DMS 273 (cell line): ENCODE results near the gene ITPRIPL2.

Source experiments
- DNase-seq: peaks from one replicate; lab custom pipeline; 2025; ENCODE audit not compliant: unreplicated experiment; lab: John Stamatoyannopoulos, UW

Gene ITPRIPL2

GRCh38 chr16:19118938-19119431, 5.2 kb downstream of the ITPRIPL2 start:
- DNase-seq: no peak

- no peak for DNase-seq
Observed at GRCh38 chr16:19119564-19119963, 5.8 kb downstream of the ITPRIPL2 start.

DNA sequence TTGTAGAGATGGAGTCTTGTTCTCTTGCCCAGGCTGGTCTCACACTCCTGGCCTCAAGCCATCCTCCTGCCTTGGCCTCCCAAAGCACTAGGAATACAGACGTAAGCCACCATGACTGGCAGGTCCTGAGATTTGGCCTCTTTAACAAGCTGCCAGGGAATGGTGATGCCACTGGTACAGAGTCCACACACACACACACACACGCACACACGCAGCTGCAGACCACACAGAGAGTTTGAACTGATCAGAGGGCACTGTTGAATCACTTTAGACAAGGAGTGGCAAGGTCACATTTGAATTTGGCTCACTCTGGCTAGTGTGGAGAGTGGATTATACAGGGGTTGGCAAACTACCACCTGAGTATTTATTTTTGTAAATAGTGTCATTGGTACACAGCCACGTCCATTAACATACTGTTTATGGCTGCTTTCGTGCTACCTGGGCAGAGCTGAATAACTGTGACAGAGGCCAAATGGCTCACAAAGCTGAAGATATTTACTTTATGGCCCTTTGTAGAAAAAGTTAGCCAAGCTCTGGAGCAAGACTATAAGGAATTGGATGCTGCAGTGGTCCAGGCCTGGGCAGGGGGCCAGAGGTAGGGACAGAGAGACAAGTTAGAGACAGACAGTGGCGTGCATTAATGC, 9.9 kb downstream of the ITPRIPL2 start:
- no peak for DNase-seq

DNA sequence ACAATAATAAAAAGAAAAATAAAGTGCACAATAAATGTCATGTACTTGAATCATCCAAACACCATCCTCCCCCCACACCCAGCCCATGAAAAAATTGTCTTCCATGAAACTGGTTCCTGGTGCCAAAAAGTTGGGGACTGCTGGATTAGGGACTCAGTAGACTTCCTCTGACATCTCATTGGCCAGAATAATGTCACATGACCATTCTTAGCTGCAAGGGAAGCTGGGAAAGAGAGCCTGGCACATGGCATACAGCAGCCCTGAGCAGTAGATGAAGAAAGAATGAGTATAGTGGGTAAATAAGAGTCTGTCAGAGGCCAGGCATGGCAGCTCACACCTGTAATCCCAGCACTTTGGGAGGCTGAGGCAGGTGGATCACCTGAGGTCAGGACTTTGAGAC, 12.5 kb downstream of the ITPRIPL2 start:
- DNase-seq: peak; percentile 20

GRCh38 chr16:19127205-19127604, 13.4 kb downstream of the ITPRIPL2 start:
- no peak for DNase-seq

- DNase-seq: no peak
Observed at GRCh38 chr16:19127674-19128131, 13.9 kb downstream of the ITPRIPL2 start.

GRCh38 chr16:19128454-19129200, 14.9 kb downstream of the ITPRIPL2 start:
- peak; percentile 51 for DNase-seq

- no peak for DNase-seq
Observed at GRCh38 chr16:19130385-19130784, 16.6 kb downstream of the ITPRIPL2 start.

DNA sequence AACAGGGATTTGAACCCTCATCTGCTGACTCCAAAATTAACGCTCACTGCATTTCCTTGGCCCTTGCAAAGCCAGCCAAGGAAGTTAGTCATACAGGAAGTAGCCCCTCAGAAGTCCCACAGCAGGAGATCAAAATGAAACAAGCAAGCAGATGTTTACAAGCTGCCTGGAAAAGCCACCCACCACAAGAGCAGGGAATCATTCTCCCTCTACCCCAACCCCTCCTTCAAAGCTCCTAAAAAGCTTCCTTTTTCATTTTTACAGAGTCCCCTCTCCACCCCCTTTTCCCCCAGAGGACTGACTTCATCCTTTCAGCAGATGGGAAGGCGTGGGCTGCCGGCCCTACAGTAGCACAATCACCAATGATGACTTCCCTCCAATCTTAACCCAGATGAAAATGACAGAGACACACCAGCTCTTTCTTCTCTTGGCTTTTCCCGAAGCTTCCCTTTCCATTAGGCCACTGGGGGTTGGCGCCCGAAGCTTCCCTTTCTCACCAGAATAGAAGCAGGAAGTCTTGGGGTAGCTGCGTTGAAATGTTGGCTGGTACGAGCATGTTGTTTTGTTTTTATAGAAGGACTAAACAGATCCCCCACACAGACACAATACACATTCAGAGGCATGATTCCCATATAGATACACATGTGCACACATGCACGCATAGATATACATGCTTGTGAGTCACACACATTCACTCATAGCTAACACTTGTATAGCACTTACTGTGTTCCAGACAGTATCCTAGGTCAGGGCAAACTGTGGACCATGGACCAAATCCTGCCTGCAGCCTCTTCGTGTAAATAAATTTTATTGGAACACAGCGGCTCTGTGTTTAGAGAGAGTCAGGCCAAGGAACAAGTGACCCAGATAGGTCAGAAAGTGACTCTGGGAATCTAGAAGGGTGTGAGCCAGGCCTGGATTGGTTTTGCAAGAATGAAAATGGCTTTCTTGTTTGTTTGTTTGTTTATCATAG, 17.4 kb downstream of the ITPRIPL2 start:
- DNase-seq: peak; percentile 90

DNA sequence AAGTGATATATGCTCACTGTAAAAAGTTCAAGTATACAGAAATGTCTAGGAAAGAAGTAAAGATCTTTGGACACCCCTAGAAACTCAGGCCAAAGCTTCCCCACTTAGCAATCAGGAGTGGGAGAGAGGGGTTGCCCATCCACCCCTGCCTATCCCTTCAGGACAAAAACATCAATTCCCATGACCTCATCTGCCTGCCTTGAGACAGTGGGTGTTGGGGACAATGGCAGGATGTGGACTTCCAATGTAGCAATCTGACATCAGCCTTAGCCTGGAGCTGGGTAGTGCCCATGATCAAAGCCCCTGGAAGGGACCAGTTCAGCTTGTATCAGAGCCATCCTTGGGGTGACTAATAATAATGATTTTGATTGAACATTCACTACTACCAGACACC, 18.1 kb downstream of the ITPRIPL2 start:
- peak; percentile 26 for DNase-seq

GRCh38 chr16:19132255-19132654, 18.5 kb downstream of the ITPRIPL2 start:
- DNase-seq: no peak

- peak; percentile 77 for DNase-seq
Observed at GRCh38 chr16:19132898-19133297, 19.1 kb downstream of the ITPRIPL2 start.

DNA sequence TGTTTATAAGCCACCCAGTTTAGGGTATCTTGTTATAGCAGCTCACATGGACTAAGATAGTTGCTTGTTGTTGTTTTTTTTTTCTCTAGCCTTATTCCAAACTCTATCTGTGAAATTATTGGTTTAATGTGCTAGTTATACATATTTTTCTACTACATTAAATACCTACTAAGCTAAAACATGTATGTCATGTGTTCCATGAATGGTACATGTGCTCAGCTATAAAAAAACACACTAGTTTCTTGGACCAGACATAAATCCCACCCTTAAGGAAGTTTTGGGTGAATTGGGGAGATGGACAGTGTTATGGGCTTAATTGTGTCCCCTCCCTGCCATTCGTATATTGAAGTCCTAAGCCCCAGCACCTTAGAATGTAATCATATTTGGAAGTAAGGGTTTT, 19.8 kb downstream of the ITPRIPL2 start:
- no peak for DNase-seq

DNA sequence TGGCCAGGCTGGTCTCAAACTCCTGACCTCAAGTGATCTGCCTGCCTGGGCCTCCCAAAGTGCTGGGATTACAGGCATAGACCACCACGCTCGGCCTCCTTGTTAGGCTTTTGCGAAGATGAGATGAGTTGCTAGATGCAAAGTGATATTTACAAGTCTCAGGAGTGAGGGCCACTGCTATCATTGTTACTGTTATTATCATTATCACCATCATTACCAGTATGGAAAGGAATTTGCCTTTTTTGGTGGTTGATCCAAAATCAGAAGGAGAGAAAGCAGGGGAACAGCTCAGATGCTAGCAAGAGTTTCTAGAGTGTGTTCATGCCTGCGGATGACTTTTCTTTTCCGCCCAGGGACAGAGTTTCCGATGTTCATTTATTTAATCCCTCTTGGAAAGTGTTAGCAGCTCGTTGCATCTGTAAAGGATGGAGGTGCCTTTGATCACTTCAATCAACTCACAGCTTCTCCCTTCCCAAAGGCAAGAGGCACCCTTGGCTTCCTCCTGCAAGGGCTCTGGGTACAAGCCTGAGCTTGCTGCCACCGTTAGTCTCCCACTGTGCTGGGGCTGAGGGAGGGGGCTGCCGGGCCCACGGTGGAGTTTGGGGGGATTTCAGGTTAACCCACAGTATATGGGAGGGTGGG, 21.6 kb downstream of the ITPRIPL2 start:
- no peak for DNase-seq

GRCh38 chr16:19135896-19136438, 22.2 kb downstream of the ITPRIPL2 start:
- DNase-seq: peak; percentile 35

GRCh38 chr16:19136549-19137196, 22.9 kb downstream of the ITPRIPL2 start:
- peak; percentile 49 for DNase-seq

- peak; percentile 23 for DNase-seq
Observed at GRCh38 chr16:19137201-19138128, 23.7 kb downstream of the ITPRIPL2 start.

GRCh38 chr16:19138601-19139000, 24.8 kb downstream of the ITPRIPL2 start:
- peak; percentile 81 for DNase-seq
